Left cardiac atrium (tissue), 4 donors: Measurements from ENCODE around the gene HAT1. TPM values are rescaled to one million over a fixed set of nuclear protein-coding genes. Genes with fewer than 3 reads are reported as not detected.

Experiments used
- ATAC-seq, 2 donors: fragments of 200-7000 bp; cut with Tn5 transposase; one replicate each; pipeline ENCODE4 v1.9.1; 2020; ENCODE audit warnings: mild to moderate bottlenecking in 2 of 2, moderate library complexity in 2 of 2
- DNase-seq: peaks from one replicate; pipeline ENCODE4 v3.0.0-alpha.2; 2020
- intact Hi-C, 2 donors: fragments of 100-400 bp; cut with DNase I; formaldehyde crosslinking; loops; one replicate each; pipeline versions ENCODE4 v1.14.1 to v1.15.1; 2022 to 2023
- total RNA-seq, 2 donors: library from RNA; stranded (reverse); fragmentation: NEBNext Ultra II Directional; extraction: Animal tissue kit (Norgen Biotek cat#: 25700); gene quantifications; one replicate each; pipeline ENCODE4 v1.2.1, GENCODE V29; 2021
- donor health status: DM: no; HTN: yes; CAD: no.
- donor health status: DM: no; HTN: yes; CAD: no; lungs with severe emphysema.
- donor health status: DM: yes; HTN: yes; CAD: no.
- donor health status: Dilated cardiomyopathy.

The HAT1 gene
- total RNA-seq, 2 donors from 2014 or later, result 32.2 to 37.4 TPM

- DNase-seq (no peak), ATAC-seq (no peak)
- intact Hi-C loops, result no loop called here
Measured at GRCh38 chr2:172012677-172013391, 90.6 kb downstream of the HAT1 start.

GRCh38 chr2:172013396-172013795 lies 91.1 kb downstream of the HAT1 start:
- intact Hi-C loops, result no loop called here
- ATAC-seq (no peak), DNase-seq (no peak)

- intact Hi-C loops, result no loop called here
- ATAC-seq (no peak), DNase-seq (no peak)
Measured at GRCh38 chr2:172021074-172021931, 99.0 kb downstream of the HAT1 start.

- ATAC-seq, result no peak
- DNase-seq, result no peak
- intact Hi-C loops, result no loop called here
Measured at GRCh38 chr2:172021955-172022354, 99.7 kb downstream of the HAT1 start.

- ATAC-seq (no peak), DNase-seq (no peak)
- intact Hi-C loops, result no loop called here
Measured at GRCh38 chr2:172031536-172031935, 109.3 kb downstream of the HAT1 start.

Other genes starting within 250 kb of the HAT1 start
- gene DYNC1I2, start 235.0 kb upstream of the HAT1 start, total RNA-seq, result 10 to 100 TPM; 58.6 to 59.9 TPM
- 100 to 1,000 TPM in 1 of 2 donors, 10 to 100 TPM in 1; 65.6 to 101 TPM for gene SLC25A12, start 28.2 kb upstream of the HAT1 start, total RNA-seq
- 1 to 10 TPM; 3.4 to 5.4 TPM for gene METAP1D, start 77.5 kb downstream of the HAT1 start, total RNA-seq
- under 1 TPM; 0.15 to 0.16 TPM for gene DLX1, start 163.0 kb downstream of the HAT1 start, total RNA-seq
- gene DLX2, start 180.4 kb downstream of the HAT1 start, total RNA-seq, result not detected